Uterus (tissue), 2 donors: ENCODE results near the gene UBE2E3.

ENCODE experiments used
- CTCF ChIP-seq, 4 experiments: fragments of 200-600 bp in 2 of 4; fragments of 450-650 bp in 2 of 4; sonication (generic) in 2 of 4; IDR thresholded peaks; one replicate each; pipeline ENCODE4 v1.5.1; 2016 to 2019; ENCODE audit warnings: antibody characterized with exemption in 4 of 4, mild to moderate bottlenecking in 2 of 4, moderate library complexity in 1 of 4
- POLR2A ChIP-seq, 2 donors: fragments of 450-650 bp; IDR thresholded peaks; one replicate each; pipeline ENCODE4 v1.6.1; 2016; ENCODE audit warnings: antibody characterized with exemption in 2 of 2, mild to moderate bottlenecking in 1 of 2, moderate library complexity in 1 of 2

DNA sequence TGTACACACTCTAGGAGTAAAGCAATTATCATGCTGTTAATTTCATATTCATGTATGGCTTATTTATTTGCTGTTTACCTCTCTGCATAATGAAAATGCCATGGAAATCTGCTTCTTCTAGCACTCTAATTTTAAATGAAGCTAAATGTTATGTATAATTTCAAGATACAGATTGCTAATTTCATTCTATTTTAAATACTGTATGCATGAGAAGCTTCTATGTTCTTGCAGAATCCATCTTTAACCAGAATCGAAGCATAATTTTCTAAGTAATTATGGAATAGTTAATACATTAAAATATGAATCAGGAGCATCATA lies 127.2 kb downstream of the UBE2E3 start:
- TF ChIP-seq CTCF (IDR thresholded peaks at IDR 0.05) = no peak
- TF ChIP-seq POLR2A (IDR thresholded peaks at IDR 0.05) = no peak
